Measurements from ENCODE around the gene TTYH3.

DNA sequence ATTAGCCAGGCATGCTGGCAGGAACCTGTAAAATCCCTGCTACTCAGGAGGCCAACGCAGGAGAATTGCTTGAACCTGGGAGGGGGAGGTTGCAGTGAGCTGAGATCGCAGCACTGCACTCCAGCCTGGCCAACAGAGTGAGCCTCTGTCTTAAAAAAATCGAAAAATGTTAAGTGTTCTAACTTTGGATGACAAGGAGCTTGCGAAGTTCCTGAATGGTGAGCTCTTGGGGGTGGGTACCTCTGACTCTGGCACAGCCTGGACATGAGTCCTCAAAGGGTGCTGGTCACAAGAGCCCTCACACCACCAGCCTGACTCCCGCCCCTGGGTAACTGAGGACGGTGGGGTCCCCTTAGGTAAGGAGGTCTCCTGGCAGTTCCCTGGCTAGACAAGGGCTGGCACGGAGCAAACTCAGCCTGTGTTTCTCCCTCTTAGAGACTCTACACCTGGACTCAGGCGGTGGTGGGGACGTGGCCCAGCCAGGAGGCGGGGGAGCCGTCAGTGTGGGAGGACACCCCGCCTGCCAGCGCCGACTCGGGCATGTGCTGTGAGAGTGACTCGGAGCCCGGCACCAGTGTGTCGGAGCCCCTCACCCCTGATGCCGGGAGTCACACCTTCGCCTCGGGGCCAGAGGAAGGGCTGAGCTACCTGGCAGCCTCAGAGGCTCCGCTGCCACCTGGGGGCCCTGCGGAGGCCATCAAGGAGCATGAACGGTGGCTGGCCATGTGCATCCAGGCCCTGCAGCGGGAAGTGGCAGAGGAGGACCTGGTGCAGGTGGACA is 80.3 kb downstream of the TTYH3 start:
- no peak for TF ChIP-seq CTCF (conservative IDR thresholded peaks at IDR 0.05)
- no peak for TF ChIP-seq EZH2 (IDR thresholded peaks at IDR 0.05; ENCODE audit: low read depth)
